Choroid plexus epithelial cell (primary cell): ENCODE results near the gene PTMS.

Source experiments
- DNase-seq: peaks from one replicate; pipeline ENCODE4 v3.0.0-alpha.2; 2010; ENCODE audit warnings: low read depth
- H3K4me3 ChIP-seq: 2 replicates; pipeline ENCODE4 v1.5.1; 2011; ENCODE audit warnings: low read depth, mild to moderate bottlenecking, control low read depth, low read length, moderate library complexity
- CTCF ChIP-seq: conservative IDR thresholded peaks from 2 replicates; pipeline ENCODE4 v1.5.1; 2011; ENCODE audit warnings: low read depth, mild to moderate bottlenecking, control low read depth, inconsistent platforms, low read length, moderate library complexity

The PTMS gene

GRCh38 chr12:6784296-6784695, 18.1 kb downstream of the PTMS start:
- H3K4me3 ChIP-seq, result no peak overlapping the region
- TF ChIP-seq CTCF, result no peak
- no peak for DNase-seq

GRCh38 chr12:6784761-6785160, 18.6 kb downstream of the PTMS start:
- no peak overlapping the region for H3K4me3 ChIP-seq
- TF ChIP-seq CTCF, result no peak
- DNase-seq, result no peak

GRCh38 chr12:6786416-6787094, 20.4 kb downstream of the PTMS start:
- no peak overlapping the region for H3K4me3 ChIP-seq
- DNase-seq, result no peak
- no peak for TF ChIP-seq CTCF

GRCh38 chr12:6787309-6787708, 21.1 kb downstream of the PTMS start:
- no peak for TF ChIP-seq CTCF
- no peak for DNase-seq
- H3K4me3 ChIP-seq, result no peak overlapping the region

- no peak within 1 kb of the TSS for H3K4me3 ChIP-seq
- no peak for DNase-seq
- TF ChIP-seq CTCF, result no peak
Measured at GRCh38 chr12:6788972-6789924, 23.1 kb downstream of the PTMS start, which contains the start of gene CD4. CD4 (plus strand) TSS chr12:6789528; CDS start chr12:6800139, 10,611 bp downstream.

GRCh38 chr12:6790496-6791150, 24.5 kb downstream of the PTMS start:
- TF ChIP-seq CTCF, result no peak
- DNase-seq, result no peak
- H3K4me3 ChIP-seq, result no peak overlapping the region
